GM13977 (cell line): Measurements from ENCODE around the gene ADAT2.
"Not testable (repeated sequence)": the region's sequence is repeated elsewhere in the genome, so short reads cannot be mapped to it uniquely, and the experiment has no call there.

Experiments used
- DNase-seq: peaks from one replicate; pipeline ENCODE4 v3.0.0; 2012; ENCODE audit warnings: low spot score
- in situ Hi-C: fragments of 300-500 bp; cut with MboI; formaldehyde crosslinking; loops from one replicate; pipeline ENCODE4 v1.12.0; 2022; ENCODE audit warnings: low sequenced_read_pairs, low pct_unique_long_range_greater_than_20kb, mixed read lengths, inconsistent platforms; ENCODE audit not compliant: unreplicated experiment
- TF ChIP-seq, protein P1 (sequence below): IDR thresholded peaks from 2 replicates; pipeline ENCODE4 v1.5.1; 2012; ENCODE audit warnings: mild to moderate bottlenecking, control low read depth; ENCODE audit not compliant: insufficient read depth; ENCODE audit errors: extremely low read depth, missing control alignments

Gene ADAT2

DNA sequence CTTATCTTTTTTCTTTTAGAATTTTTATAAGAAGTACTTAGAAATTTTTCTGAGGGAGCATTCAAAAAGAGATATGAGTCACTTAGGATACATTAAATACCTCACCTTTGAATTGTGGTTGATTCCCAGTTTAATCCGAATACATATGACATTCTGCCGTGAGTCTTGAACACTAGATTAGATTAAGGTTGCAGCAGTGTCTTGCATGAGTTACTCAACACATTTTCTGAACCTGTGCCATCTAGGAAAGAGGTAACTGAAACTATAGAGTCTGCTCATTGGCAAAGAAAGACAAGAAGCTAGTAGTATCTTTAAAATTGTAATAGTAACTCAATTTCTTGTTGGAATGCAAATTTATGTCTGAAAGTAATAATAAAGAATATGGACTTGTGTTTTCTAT lies 15.1 kb upstream of the ADAT2 start:
- DNase-seq: no peak
- in situ Hi-C loops: no loop called here
- TF ChIP-seq, protein P1, sequence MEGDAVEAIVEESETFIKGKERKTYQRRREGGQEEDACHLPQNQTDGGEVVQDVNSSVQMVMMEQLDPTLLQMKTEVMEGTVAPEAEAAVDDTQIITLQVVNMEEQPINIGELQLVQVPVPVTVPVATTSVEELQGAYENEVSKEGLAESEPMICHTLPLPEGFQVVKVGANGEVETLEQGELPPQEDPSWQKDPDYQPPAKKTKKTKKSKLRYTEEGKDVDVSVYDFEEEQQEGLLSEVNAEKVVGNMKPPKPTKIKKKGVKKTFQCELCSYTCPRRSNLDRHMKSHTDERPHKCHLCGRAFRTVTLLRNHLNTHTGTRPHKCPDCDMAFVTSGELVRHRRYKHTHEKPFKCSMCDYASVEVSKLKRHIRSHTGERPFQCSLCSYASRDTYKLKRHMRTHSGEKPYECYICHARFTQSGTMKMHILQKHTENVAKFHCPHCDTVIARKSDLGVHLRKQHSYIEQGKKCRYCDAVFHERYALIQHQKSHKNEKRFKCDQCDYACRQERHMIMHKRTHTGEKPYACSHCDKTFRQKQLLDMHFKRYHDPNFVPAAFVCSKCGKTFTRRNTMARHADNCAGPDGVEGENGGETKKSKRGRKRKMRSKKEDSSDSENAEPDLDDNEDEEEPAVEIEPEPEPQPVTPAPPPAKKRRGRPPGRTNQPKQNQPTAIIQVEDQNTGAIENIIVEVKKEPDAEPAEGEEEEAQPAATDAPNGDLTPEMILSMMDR: no peak

DNA sequence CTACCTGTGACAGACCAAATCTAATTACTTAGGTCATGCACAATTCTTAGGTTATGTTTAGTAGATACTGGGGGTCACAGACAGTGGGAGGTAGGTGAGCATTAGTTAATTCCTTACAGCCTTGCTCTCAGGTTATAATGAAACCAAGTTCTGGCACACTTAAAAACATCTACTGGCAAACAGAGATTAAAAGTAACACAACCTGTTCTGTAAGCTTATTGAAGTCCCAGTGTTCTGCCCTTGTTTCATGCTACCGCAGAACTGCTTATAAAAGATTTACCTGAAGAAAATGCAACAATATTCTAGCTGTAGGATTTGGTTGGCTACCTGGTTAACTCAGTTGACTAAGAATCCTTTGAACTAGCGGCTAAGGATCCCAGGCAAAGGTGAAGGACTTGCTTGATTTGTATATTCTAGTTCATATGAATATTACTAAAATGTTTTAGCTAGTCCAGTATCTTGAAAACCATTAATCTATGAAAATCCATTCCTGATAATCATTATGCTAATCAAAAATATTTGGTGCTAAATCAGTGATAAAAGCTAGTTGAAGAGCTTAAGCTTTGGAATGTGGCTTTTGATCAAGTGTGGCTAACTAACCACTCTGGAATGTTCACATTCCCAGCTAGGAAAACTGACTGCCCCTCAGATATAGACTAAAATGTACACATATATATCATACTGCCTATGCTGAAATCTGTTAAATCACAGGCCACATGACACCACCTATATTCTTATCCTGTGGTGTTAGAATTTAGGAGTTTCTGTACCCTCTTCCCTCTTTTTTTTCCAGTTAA lies 7.3 kb upstream of the ADAT2 start:
- DNase-seq: no peak
- TF ChIP-seq, protein P1: no peak
- in situ Hi-C loops: no loop called here

DNA sequence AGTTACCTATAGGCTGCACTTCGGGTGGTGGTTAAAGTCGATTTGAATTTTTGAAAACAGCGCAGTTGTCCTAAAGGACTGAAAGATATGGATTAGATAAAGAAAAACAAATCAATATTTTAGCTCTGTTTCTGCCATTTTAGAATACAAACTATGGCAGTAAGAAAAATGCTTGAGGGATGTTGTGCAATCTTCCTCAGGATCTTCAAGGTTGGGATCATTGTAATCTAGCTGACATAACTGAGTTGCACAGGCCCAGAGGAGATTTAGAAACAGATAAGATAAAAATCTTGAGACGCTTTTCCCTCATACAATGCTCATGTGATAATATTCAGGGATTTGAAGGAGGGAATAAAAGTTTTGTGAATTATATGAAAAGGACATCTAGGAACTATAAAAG lies 1.0 kb upstream of the ADAT2 start:
- DNase-seq: no peak
- TF ChIP-seq, protein P1: no peak
- in situ Hi-C loops: no loop called here

DNA sequence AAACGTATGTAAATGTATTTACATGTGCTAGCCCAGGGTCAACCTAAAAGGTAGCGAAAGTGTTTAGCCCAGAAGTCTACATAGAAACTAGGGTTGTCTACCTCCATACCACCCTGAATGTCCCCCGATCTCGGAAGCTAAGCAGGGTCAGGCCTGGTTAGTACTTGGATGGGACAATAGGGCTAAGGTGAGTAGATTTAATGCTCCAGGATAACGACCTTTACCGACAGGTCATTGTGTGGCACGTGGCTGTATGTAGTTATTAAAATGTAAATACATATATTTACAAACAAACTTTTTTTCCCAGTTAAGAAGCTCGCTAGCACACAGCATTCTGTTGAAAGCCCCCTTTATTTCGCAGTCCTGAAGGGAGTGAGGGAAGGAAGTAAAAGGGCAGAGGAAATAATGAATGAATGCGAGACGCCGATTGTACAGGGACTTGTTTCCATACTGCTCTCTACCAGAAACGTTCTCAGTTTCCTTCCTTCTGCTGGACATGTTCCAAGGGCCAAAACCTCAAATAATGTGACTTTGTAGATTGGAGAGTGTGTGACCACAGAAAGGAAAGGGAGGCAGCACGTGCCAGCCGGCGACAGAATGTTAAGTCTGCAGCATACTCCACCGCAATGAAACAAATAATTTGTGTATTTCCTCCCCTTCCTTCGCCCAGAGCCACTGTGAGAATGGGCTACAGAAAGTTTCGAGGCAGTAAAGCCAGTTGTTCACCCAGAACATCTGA lies 612 bp downstream of the ADAT2 start:
- in situ Hi-C loops: no loop called here
- TF ChIP-seq, protein P1: no peak
- DNase-seq: no peak

DNA sequence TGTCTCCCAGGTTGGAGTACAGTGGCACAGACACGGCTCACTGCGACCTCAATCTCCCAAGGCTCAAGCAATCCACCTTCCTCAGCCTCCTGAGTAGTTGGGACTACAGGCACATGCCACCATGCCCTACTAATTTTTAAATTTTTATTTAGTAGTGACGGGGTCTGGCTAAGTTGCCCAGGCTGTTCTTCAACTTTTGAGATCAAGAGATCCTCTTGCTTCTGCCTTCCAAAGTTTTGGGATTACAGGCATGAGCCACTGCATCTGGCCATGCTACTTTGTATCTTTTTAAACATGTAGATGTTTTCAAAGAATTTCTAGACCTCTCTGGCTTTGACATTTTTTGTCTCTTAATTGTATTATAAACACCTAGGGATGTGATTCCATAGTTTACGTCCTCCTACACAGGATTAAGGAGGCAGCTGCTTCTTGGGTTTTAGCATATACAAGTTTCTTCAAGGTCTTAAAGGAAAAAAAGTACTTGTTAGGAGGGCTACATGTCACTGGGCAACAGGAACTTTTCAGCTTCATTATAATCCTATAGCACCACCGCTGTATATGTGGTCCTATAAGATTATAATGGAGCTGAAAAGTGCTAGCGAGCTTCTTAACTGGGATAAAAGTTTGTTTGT lies 1.3 kb downstream of the ADAT2 start:
- TF ChIP-seq, protein P1: no peak
- in situ Hi-C loops: no loop called here
- no peak for DNase-seq

DNA sequence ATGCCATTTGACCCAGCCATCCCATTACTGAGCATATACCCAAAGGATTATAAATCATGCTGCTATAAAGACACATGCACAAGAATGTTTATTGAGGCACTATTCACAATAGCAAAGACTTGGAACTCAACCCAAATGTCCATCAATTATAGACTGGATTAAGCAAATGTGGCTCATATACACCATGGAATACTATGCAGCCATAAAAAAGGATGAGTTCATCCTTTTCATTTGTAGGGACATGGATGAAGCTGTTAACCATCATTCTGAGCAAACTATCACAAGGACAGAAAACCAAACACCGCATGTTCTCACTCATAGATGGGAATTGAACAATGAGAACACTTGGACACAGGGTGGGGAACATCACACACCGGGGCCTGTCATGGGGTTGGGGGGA lies 2.6 kb downstream of the ADAT2 start:
- in situ Hi-C loops, DNase-seq: not testable (repeated sequence)

DNA sequence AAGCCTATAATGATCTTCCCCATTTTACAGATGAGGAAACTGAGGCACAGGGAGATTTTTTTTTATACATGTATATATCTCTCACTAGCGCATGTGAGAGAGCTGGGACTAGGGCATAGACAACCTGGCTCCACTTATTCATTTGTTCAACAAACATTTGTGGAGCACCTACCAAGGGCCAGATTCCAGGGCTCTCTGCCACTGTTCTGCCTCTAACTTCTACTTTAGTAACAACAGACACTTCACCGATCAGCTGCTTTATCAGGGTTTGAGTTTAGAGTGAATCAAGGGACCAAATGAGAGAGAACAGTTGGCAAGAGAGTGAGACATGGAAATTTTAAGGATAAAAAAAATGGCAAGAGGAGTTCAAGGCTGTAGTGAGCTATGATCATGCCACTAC lies 7.4 kb downstream of the ADAT2 start:
- TF ChIP-seq, protein P1: no peak
- in situ Hi-C loops: no loop called here

More for the DNA sequence above, 7.4 kb downstream of the ADAT2 start:
- no peak for DNase-seq
